ENCODE measurements around the gene RTL9. TPM values are rescaled to one million over a fixed set of nuclear protein-coding genes. Genes with fewer than 3 reads are reported as not detected.

RTL9 gene
- total and polyA plus RNA-seq, 9 of the 15 experiments (the other 6 are each of a cell fraction or from before 2014, with no cell fraction given), result 0.04 to 0.35 (median 0.13) TPM; not detected in 1

GRCh38 chrX:110397904-110398303 lies 39.3 kb downstream of the RTL9 start:
- ChIA-PET POLR2A (no interaction called here), CTCF (ENCODE audit: low intra/inter-chr PET ratio) (no interaction called here)
- in situ Hi-C loops (cut with MboI), result no loop called here
- Histone ChIP-seq H3K9ac (ENCODE audit: insufficient read depth in 1 of 2, low read depth in 2 of 2, low read length in 2 of 2) (no peak overlapping the region), H3K36me3 (ENCODE audit: control insufficient read depth, insufficient read depth, low read length) (no peaks in the 10 kb centered on the region), H3K4me2 (ENCODE audit: insufficient read depth, low read length) (no peak overlapping the region), H3K27ac (ENCODE audit: extremely low read depth, low read depth, low read length) (no peak overlapping the region; the same call in 2 of the 3 replicates), H3K4me3 (no peak overlapping the region), H3K27me3 (ENCODE audit: control insufficient read depth in 2 of 2, insufficient read depth in 2 of 2, low read length in 2 of 2) (no peaks in the 10 kb centered on the region), H3K79me2 (ENCODE audit: control insufficient read depth, insufficient read depth, low read length) (no peaks in the 10 kb centered on the region), H3K9me1 (ENCODE audit: control insufficient read depth, insufficient read depth, low read length) (no peaks in the 10 kb centered on the region), H3K4me1 (replicated peaks in 1 of 2; ENCODE audit: control insufficient read depth in 2 of 2, insufficient read depth in 2 of 2, low read length in 2 of 2) (peaks cover 18 to 59% of the 10 kb centered on the region in 2 experiments; a peak in 4 of 5 replicates), H3K9me3 (replicated peaks; ENCODE audit: control insufficient read depth, insufficient read depth, low read depth, low read length) (no peaks in the 10 kb centered on the region; the same call in 1 of the 2 replicates), H2AFZ (ENCODE audit: low read depth, low read length) (peak overlapping the region; percentile 90), H4K20me1 (replicated peaks; ENCODE audit: control insufficient read depth, insufficient read depth, low read length) (no peaks in the 10 kb centered on the region)
- DNase-seq (ENCODE audit: extremely low read depth in 1 of 4, low spot score in 3 of 4) (peak in 2 of 4 experiments; percentile 10 to 58), ATAC-seq (no peak), FAIRE-seq (peak; percentile 48)
- intact Hi-C loops (cut with micrococcal nuclease), result no loop called here
- 41% methylated on average over 4 of the region's 6 CpGs for WGBS (ENCODE audit: insufficient coverage, low coverage, missing lambda C conversion rate)
- no TSS peak for BruUV-seq (replicated peaks)
- TF ChIP-seq, protein P1, sequence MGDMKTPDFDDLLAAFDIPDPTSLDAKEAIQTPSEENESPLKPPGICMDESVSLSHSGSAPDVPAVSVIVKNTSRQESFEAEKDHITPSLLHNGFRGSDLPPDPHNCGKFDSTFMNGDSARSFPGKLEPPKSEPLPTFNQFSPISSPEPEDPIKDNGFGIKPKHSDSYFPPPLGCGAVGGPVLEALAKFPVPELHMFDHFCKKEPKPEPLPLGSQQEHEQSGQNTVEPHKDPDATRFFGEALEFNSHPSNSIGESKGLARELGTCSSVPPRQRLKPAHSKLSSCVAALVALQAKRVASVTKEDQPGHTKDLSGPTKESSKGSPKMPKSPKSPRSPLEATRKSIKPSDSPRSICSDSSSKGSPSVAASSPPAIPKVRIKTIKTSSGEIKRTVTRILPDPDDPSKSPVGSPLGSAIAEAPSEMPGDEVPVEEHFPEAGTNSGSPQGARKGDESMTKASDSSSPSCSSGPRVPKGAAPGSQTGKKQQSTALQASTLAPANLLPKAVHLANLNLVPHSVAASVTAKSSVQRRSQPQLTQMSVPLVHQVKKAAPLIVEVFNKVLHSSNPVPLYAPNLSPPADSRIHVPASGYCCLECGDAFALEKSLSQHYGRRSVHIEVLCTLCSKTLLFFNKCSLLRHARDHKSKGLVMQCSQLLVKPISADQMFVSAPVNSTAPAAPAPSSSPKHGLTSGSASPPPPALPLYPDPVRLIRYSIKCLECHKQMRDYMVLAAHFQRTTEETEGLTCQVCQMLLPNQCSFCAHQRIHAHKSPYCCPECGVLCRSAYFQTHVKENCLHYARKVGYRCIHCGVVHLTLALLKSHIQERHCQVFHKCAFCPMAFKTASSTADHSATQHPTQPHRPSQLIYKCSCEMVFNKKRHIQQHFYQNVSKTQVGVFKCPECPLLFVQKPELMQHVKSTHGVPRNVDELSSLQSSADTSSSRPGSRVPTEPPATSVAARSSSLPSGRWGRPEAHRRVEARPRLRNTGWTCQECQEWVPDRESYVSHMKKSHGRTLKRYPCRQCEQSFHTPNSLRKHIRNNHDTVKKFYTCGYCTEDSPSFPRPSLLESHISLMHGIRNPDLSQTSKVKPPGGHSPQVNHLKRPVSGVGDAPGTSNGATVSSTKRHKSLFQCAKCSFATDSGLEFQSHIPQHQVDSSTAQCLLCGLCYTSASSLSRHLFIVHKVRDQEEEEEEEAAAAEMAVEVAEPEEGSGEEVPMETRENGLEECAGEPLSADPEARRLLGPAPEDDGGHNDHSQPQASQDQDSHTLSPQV (IDR thresholded peaks at IDR 0.05), result 0 out of 2 replicates have a peak, but pooled peaks have one; percentile 43
- TF ChIP-seq EGR1 (conservative IDR thresholded peaks at IDR 0.05), result peak; percentile 83
- TF ChIP-seq CTBP1 (IDR thresholded peaks at IDR 0.05; ENCODE audit: borderline replicate concordance), result peak; percentile 47; the same call in 1 of the 2 replicates
- TF ChIP-seq THRA (IDR thresholded peaks at IDR 0.05), result no peak
- TF ChIP-seq GATAD2A (IDR thresholded peaks at IDR 0.05), result no peak
- TF ChIP-seq SPI1 (IDR thresholded peaks at IDR 0.05; ENCODE audit: borderline replicate concordance, low read depth, low read length), result peak; percentile 66; the same call in 1 of the 2 replicates
- peak; percentile 45 to 91 (median 72) for TF ChIP-seq YY1 (IDR thresholded peaks at IDR 0.05; ENCODE audit: borderline replicate concordance in 1 of 3, control insufficient read depth in 1 of 3, extremely low read depth in 1 of 3, insufficient read depth in 3 of 3, insufficient read length in 1 of 3, insufficient replicate concordance in 2 of 3, low read depth in 1 of 3, low read length in 2 of 3)
- TF ChIP-seq ZNF263 (CRISPR knock-in tag; IDR thresholded peaks at IDR 0.05; ENCODE audit: borderline replicate concordance), result peak; percentile 86
- TF ChIP-seq RCOR1 (IDR thresholded peaks at IDR 0.05; ENCODE audit: borderline replicate concordance in 1 of 2, low read depth in 2 of 2, low read length in 2 of 2), result 0 out of 4 replicates have a peak, but pooled peaks of 1 of the 2 experiments have one; percentile 43

All from K562 (cell line).